K562 (cell line): ENCODE results near the gene FNBP1.

ENCODE experiments used
- FOXP1 ChIP-seq: sonication (generic); formaldehyde crosslinking; IDR thresholded peaks from 2 replicates; pipeline ENCODE4 v1.8.0; 2022; ENCODE audit warnings: mild to moderate bottlenecking, missing genetic modification reagents
- SPI1 ChIP-seq: IDR thresholded peaks from 2 replicates; pipeline ENCODE4 v1.6.1; 2011; ENCODE audit warnings: low read depth, low read length, control low read depth, borderline replicate concordance
- ZNF134 ChIP-seq: fragments of 250-450 bp; sonication (Bioruptor Pico); conservative IDR thresholded peaks from 2 replicates; pipeline ENCODE4 v1.4.0; 2020

DNA sequence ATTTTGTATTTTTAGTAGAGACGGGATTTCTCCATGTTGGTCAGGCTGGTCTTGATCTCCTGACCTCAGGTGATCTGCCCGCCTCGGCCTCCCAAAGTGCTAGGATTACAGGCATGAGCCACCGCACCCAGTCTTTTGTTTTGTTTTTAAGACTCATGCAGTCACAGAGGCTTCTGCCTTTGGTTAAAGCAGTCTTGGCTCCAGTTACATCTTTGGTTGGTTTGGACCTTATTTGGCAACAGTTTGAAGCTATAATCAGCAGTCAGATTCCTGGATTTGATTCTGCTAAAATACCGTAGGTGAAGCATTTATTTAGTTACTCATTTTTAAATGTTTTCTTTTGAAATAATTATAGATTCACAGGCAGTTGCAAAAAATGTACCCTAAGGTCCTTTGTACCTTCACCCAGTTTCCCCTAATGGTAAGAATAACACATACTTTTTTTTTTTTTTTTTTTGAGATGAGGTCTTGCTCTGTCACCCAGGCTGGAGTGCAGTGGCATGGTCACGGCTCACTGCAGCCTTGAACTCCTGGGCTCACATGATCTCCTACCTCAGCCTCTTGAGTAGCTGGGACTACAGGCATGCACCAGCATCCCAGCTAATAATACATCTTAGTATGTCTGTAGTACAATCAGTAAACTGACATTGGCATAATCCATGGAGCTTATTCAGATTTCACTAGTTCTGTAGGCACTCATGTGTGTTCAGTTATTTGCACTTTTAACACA is 192.0 kb downstream of the FNBP1 start:
- TF ChIP-seq ZNF134 (CRISPR knock-in tag) (no peak), FOXP1 (no peak), SPI1 (no peak)
